IPS-18c (cell line): Measurements from ENCODE around the gene MS4A4A.
"Not testable (repeated sequence)": the region's sequence is repeated elsewhere in the genome, so short reads cannot be mapped to it uniquely, and the experiment has no call there.

ENCODE experiments used
- H3K4me3 ChIP-seq: 2 replicates; pipeline ENCODE4 v1.7.0; 2013; ENCODE audit warnings: low read depth, mild to moderate bottlenecking, low read length, moderate library complexity; ENCODE audit not compliant: insufficient read depth
- H3K9me3 ChIP-seq: one replicate; pipeline ENCODE4 v1.6.1; 2013; ENCODE audit warnings: mild to moderate bottlenecking, low read length, moderate library complexity; ENCODE audit not compliant: control insufficient read depth, insufficient read depth

The MS4A4A gene

GRCh38 chr11:60285411-60286126 lies 5.1 kb downstream of the MS4A4A start:
- not testable (repeated sequence) for H3K9me3 ChIP-seq, H3K4me3 ChIP-seq

DNA sequence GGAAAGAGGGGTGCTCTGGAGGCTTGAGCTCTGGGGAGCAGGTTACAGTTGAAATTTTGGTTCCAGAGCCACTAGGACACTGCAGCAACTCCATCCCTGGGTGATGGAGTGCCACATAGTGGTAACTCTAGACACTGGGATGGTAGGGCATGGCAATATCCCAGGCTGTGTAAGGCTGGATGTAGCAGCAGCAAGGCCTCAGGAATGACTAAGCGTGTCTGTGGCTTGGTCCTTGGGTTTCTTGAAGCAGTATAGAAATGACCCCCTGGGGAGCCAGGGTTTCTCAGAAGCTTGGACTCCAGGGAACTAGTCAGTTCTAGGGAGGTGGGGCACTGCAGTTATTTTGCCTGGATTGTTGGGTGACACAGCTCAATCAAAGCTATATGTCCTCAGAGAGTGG lies 8.1 kb downstream of the MS4A4A start:
- no peaks in the 10 kb centered on the region for H3K9me3 ChIP-seq
- no peak overlapping the region for H3K4me3 ChIP-seq

DNA sequence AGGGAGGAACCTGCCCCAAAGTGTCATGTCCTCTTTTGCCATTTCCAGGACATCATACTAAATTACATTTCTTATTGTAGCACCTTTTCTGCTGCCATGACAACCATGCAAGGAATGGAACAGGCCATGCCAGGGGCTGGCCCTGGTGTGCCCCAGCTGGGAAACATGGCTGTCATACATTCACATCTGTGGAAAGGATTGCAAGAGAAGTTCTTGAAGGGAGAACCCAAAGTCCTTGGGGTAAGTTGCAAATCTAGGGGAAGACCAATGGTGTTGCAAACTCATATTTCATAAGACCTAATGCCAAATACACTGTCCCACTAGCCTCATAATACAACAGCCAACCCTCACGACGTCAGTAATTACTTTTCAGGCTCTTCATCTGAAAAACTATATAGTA lies 11.7 kb downstream of the MS4A4A start:
- no peaks in the 10 kb centered on the region for H3K9me3 ChIP-seq
- H3K4me3 ChIP-seq = no peak overlapping the region

DNA sequence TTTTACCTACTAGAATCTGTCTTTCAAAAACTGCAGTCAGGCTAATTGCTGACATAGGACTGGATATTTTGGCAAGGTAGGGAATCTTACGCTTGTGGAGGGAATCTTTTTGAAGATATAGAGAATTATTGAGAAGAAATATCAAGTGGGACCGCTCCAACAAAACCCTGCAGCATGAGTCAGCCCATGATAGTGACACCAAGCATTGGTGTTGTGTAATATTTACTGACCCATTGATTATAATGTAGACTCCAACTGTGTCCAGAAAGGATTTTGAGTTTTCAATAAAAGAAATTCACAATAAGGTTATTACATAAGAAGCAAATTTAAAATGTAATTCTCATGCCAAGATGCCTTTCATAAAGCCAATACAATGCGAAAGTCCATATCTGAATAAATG lies 20.7 kb downstream of the MS4A4A start:
- Histone ChIP-seq H3K4me3 (no peak overlapping the region), H3K9me3 (no peaks in the 10 kb centered on the region)

- not testable (repeated sequence) for H3K4me3 ChIP-seq, H3K9me3 ChIP-seq
Observed at GRCh38 chr11:60301884-60302283, 21.4 kb downstream of the MS4A4A start.

DNA sequence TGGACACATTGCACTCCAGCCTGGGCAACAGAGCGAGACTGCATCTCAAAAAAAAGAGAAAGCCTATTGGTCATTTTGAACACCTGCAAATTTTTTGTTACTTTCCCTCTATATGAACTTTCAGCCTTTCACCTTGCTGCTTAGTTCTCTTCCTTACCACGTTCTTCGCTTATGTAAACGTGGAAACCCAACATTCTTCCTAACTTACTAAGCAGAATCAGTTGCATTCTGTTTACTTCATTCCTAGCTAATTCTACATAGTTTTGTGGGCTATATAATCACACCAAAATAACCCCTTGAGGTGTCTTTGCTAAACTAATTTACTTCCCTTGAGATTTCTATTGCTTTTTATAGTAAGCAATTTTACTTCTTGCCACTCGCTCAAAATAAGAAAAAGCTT lies 23.2 kb downstream of the MS4A4A start:
- H3K4me3 ChIP-seq = no peak overlapping the region
- no peaks in the 10 kb centered on the region for H3K9me3 ChIP-seq

GRCh38 chr11:60305906-60306619 lies 25.6 kb downstream of the MS4A4A start:
- no peaks in the 10 kb centered on the region for H3K9me3 ChIP-seq
- no peak overlapping the region for H3K4me3 ChIP-seq

DNA sequence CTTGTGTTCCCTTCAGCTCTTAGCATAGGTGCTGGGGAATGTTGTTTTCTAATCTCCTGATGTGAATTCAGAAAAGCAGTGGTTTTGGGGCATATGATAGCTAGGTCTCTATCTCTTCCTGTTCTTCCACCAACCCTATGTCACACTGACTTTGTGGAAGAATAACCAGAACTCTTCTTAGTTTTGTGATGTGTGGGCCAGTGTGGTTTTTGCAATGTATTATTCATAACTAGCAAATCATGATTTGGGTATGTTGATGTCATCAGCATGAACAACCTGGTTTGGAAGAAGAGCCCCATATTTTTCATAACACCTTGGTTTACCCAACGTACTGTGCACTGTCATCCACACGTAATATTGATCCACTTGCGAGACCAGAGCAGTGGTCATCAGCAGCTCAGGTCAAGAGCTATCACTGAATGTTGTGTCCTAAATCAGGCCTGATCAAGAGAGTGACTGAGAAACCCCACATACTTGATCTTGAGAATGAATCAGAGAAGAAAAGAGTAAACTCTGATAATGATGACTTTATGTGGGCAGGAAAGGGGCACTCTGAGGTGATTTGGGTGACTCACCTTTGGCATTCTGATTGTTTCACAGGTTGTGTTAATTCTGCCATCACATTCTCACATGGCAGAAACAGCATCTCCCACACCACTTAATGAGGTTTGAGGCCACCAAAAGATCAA lies 27.2 kb downstream of the MS4A4A start:
- no peak overlapping the region for H3K4me3 ChIP-seq
- H3K9me3 ChIP-seq = no peaks in the 10 kb centered on the region

DNA sequence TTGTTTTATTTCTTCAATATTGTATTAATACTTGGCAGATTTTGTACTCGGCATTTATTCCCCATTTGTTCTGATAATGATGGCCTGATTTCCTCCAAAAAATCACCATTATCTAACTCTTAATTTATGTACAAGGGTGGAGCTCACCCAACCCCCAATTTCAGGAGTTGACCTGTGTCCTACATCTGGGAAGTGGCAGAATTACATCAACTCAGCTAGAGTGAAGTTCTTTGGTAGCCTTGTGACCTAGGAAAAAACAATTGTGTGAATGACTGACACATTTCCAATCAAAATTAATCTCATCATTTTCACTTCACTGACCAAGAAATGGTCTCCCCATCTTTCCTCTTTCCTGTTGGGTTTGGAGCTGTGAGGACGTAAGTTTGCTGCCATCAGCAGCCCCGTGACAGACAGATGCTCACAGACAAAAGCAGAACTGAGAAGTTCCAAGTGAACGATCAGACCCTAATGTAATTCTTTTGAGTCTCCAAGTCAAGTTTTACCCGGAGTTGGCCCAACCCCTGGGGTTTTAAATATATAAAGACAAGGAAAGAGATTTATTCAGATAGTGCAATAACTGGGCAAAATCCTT lies 30.0 kb downstream of the MS4A4A start:
- no peaks in the 10 kb centered on the region for H3K9me3 ChIP-seq
- no peak overlapping the region for H3K4me3 ChIP-seq

DNA sequence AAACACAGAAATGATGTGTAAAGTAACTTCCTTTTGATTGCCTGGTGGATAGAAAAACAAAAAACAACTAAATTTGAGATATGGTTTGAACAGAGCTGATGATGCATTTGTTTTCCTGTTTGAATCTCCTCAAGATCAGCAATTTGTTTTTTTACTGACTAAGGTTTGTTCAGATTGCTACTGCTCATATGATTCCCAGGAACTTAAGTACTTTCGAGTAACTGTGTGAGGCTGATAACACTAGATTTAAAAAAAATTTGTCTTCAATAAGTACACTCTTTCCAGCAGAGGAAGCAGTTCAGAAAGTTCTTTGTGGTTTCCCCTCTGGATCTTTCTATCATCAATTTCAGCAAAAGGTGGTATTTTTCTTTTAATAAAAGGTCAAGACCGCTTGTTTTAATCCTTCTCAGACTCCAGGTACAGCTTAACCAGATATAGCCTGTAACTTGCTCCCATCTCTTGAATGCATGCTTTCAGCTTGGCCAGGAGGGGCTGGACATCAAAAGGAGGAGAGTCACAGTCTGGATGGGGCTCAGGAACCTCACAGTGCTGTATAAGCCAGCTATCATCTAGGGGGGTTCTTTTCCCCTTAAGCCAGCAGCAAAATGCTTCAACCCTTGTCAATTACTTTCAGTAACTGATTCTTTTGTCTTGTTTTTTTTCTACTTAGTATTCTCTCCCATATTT lies 34.3 kb downstream of the MS4A4A start:
- H3K9me3 ChIP-seq = no peaks in the 10 kb centered on the region

GRCh38 chr11:60315871-60316270 lies 35.4 kb downstream of the MS4A4A start:
- H3K4me3 ChIP-seq = no peak overlapping the region
- H3K9me3 ChIP-seq = no peaks in the 10 kb centered on the region

More for the DNA sequence above, 34.3 kb downstream of the MS4A4A start:
- no peak overlapping the region for H3K4me3 ChIP-seq

GRCh38 chr11:60316317-60316716 lies 35.9 kb downstream of the MS4A4A start:
- H3K4me3 ChIP-seq = no peak overlapping the region

GRCh38 chr11:60318726-60319125 lies 38.3 kb downstream of the MS4A4A start:
- no peak overlapping the region for H3K4me3 ChIP-seq
- no peaks in the 10 kb centered on the region for H3K9me3 ChIP-seq

More at GRCh38 chr11:60316317-60316716, 35.9 kb downstream of the MS4A4A start:
- no peaks in the 10 kb centered on the region for H3K9me3 ChIP-seq

GRCh38 chr11:60321051-60321450 lies 40.6 kb downstream of the MS4A4A start:
- Histone ChIP-seq H3K9me3 (no peaks in the 10 kb centered on the region), H3K4me3 (no peak overlapping the region)

DNA sequence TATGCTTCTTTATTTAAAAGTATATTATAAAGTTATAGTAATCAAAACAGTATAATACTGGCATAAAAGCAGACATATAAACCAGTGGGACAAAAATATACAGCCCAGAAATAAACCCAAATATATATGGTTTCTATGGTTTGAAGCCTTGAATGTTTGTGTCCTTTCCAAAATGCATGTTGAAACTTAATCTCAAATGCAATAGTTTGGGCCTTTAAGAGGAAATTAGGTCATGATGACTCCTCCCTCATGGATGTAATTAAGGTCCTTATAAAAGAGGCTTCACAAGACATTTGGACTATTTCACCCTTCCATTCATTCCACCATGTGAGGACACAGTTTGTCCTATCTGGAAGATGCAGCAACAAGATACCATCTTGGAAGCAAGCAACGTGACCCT lies 46.5 kb downstream of the MS4A4A start, which contains the start of gene MS4A6E:
Gene MS4A6E, plus strand, starts transcription at position 301 of the 400 bp plus-strand sequence. CDS start 7,641 bp downstream, outside the sequence.
- Histone ChIP-seq H3K4me3 (no peak within 1 kb of the TSS), H3K9me3 (no peaks in the 10 kb centered on the region)

- H3K9me3 ChIP-seq = no peaks in the 10 kb centered on the region
- no peak overlapping the region for H3K4me3 ChIP-seq
Observed at GRCh38 chr11:60328460-60328859, 48.0 kb downstream of the MS4A4A start.

DNA sequence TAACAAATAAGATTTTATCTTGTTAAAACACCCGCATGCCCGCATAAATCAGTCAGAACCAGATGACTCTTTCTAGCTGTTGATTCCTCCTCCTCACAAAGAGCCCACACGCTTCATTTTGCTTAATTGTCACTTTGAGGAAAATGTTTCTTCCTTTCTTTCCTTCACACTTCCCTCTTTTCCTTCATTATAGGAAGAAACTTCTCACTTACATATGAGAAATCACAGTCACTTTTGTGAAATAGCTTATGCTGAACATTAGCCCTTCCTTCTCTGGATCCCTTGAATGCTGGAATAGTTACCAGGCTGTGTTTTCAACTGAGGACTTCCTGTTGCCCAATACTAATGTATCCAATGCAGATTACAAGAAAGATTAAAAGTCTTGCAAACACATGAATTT lies 52.4 kb downstream of the MS4A4A start:
- Histone ChIP-seq H3K9me3 (no peaks in the 10 kb centered on the region), H3K4me3 (no peak overlapping the region)
